HG02840 (cell line): ENCODE results near the gene UBE2S.
"Not testable (repeated sequence)": the region's sequence is repeated elsewhere in the genome, so short reads cannot be mapped to it uniquely, and the experiment has no call there.

ENCODE experiments used
- ATAC-seq: cut with Tn5 transposase; IDR thresholded peaks from one replicate; pipeline ENCODE4 v1.9.1; 2021; ENCODE audit warnings: mild to moderate bottlenecking, moderate library complexity, moderate number of reproducible peaks; ENCODE audit not compliant: unreplicated experiment, low FRiP score

Gene UBE2S

GRCh38 chr19:55407550-55407799 is at the start of gene UBE2S:
Gene UBE2S, minus strand, starts transcription at chr19:55407788. Its CDS starts 199 bp downstream, at chr19:55407589.
- ATAC-seq = peak; percentile 20

GRCh38 chr19:55456347-55456746 is 48.8 kb upstream of the UBE2S start:
- no peak for ATAC-seq

- ATAC-seq = no peak
Observed at GRCh38 chr19:55455576-55456235, 48.1 kb upstream of the UBE2S start.

GRCh38 chr19:55454787-55455243 is 47.2 kb upstream of the UBE2S start:
- ATAC-seq = no peak

- no peak for ATAC-seq
Observed at GRCh38 chr19:55453511-55454260, 46.1 kb upstream of the UBE2S start.

GRCh38 chr19:55452749-55453346 is 45.3 kb upstream of the UBE2S start:
- ATAC-seq = no peak

GRCh38 chr19:55451965-55452748 is 44.6 kb upstream of the UBE2S start:
- ATAC-seq = no peak

GRCh38 chr19:55451163-55451964 is 43.8 kb upstream of the UBE2S start:
- no peak for ATAC-seq

GRCh38 chr19:55449469-55449868 is 41.9 kb upstream of the UBE2S start:
- ATAC-seq = no peak

GRCh38 chr19:55448175-55448490 is 40.5 kb upstream of the UBE2S start:
- ATAC-seq = not testable (repeated sequence)

- no peak for ATAC-seq
Observed at GRCh38 chr19:55447421-55448174, 40.0 kb upstream of the UBE2S start.

GRCh38 chr19:55446060-55446459 is 38.5 kb upstream of the UBE2S start:
- ATAC-seq = no peak

- no peak for ATAC-seq
Observed at GRCh38 chr19:55444646-55445045, 37.1 kb upstream of the UBE2S start.

- ATAC-seq = no peak
Observed at GRCh38 chr19:55443824-55444480, 36.4 kb upstream of the UBE2S start.

GRCh38 chr19:55443045-55443823 is 35.6 kb upstream of the UBE2S start, which contains the start of gene SHISA7:
Gene SHISA7, minus strand, starts transcription at chr19:55443300. Its CDS starts 437 bp downstream, at chr19:55442863.
- ATAC-seq = no peak

- ATAC-seq = no peak
Observed at GRCh38 chr19:55442372-55442961, 34.9 kb upstream of the UBE2S start.

- ATAC-seq = no peak
Observed at GRCh38 chr19:55441692-55442321, 34.2 kb upstream of the UBE2S start.
